HEK293 (cell line): ENCODE measurements around the gene MOCS3.

Source experiments
- CTCF ChIA-PET: fragments of 350-600 bp; formaldehyde crosslinking; extraction: SDS; loops from one replicate; lab custom pipeline; 2021; ENCODE audit warnings: antibody characterized with exemption; lab: Yijun Ruan, JAX
- POLR2A ChIA-PET: fragments of 300-600 bp; formaldehyde crosslinking; extraction: SDS; loops from one replicate; lab custom pipeline; 2020; ENCODE audit warnings: antibody characterized with exemption, inconsistent platforms; lab: Yijun Ruan, JAX
- H3K27ac ChIP-seq: fragments of 200-500 bp; sonication (Bioruptor generic); 2 replicates; pipeline ENCODE4 v1.5.1; 2014; ENCODE audit warnings: low read depth, low read length, control low read depth, inconsistent platforms; ENCODE audit errors: extremely low read depth
- H3K36me3 ChIP-seq, 2 experiments: fragments of 200-500 bp in 1 of 2; sonication (Bioruptor generic) in 1 of 2; 1 replicate in 1 of 2; 2 replicates in 1 of 2; pipeline ENCODE4 v1.5.1; 2014 to 2017; ENCODE audit warnings: inconsistent platforms in 2 of 2, low read length in 2 of 2; ENCODE audit not compliant: control insufficient read depth in 2 of 2, insufficient read depth in 1 of 2
- H3K4me1 ChIP-seq: fragments of 200-500 bp; sonication (Bioruptor generic); 2 replicates; pipeline ENCODE4 v1.5.1; 2014; ENCODE audit warnings: mild to moderate bottlenecking, low read length, inconsistent platforms; ENCODE audit not compliant: control insufficient read depth, insufficient read depth
- H3K4me3 ChIP-seq: 2 replicates; pipeline ENCODE4 v1.5.1; 2011; ENCODE audit warnings: low read depth, mild to moderate bottlenecking, control low read depth, low read length, moderate library complexity
- H3K9me3 ChIP-seq: fragments of 200-500 bp; sonication (Bioruptor generic); 2 replicates; pipeline ENCODE4 v1.5.1; 2014; ENCODE audit warnings: low read depth, low read length, inconsistent platforms; ENCODE audit not compliant: control insufficient read depth, insufficient read depth
- FEZF1 ChIP-seq: fragments of 450-650 bp; formaldehyde crosslinking; IDR thresholded peaks from 2 replicates; pipeline ENCODE4 v1.5.1; 2016; ENCODE audit warnings: missing biosample characterization, missing genetic modification characterization
- GFI1B ChIP-seq: fragments of 450-650 bp; formaldehyde crosslinking; IDR thresholded peaks from 2 replicates; pipeline ENCODE4 v1.5.1; 2016; ENCODE audit warnings: missing biosample characterization, missing genetic modification characterization
- SALL2 ChIP-seq: fragments of 450-650 bp; formaldehyde crosslinking; IDR thresholded peaks from 2 replicates; pipeline ENCODE4 v1.5.0; 2017; ENCODE audit warnings: missing biosample characterization, mild to moderate bottlenecking, missing genetic modification characterization, borderline replicate concordance
- ZBTB17 ChIP-seq: fragments of 450-650 bp; formaldehyde crosslinking; IDR thresholded peaks from 2 replicates; pipeline ENCODE4 v1.5.1; 2016; ENCODE audit warnings: missing biosample characterization, missing genetic modification characterization
- ZBTB7A ChIP-seq: fragments of 450-650 bp; formaldehyde crosslinking; IDR thresholded peaks from 2 replicates; pipeline ENCODE4 v1.5.1; 2016; ENCODE audit warnings: low read depth, missing biosample characterization, missing genetic modification characterization
- ZBTB8A ChIP-seq: fragments of 450-650 bp; formaldehyde crosslinking; IDR thresholded peaks from 2 replicates; pipeline ENCODE4 v1.5.1; 2016; ENCODE audit warnings: missing biosample characterization, missing genetic modification characterization
- ZNF335 ChIP-seq: fragments of 450-650 bp; formaldehyde crosslinking; conservative IDR thresholded peaks from 2 replicates; pipeline ENCODE4 v1.5.1; 2016; ENCODE audit warnings: missing biosample characterization, missing genetic modification characterization
- ZNF558 ChIP-seq: fragments of 450-650 bp; formaldehyde crosslinking; IDR thresholded peaks from 2 replicates; pipeline ENCODE4 v1.5.1; 2016; ENCODE audit warnings: missing biosample characterization, missing genetic modification characterization
- ZNF571 ChIP-seq: fragments of 450-650 bp; formaldehyde crosslinking; IDR thresholded peaks from 2 replicates; pipeline ENCODE4 v1.5.0; 2017; ENCODE audit warnings: missing biosample characterization, missing genetic modification characterization
- ZNF768 ChIP-seq: fragments of 450-650 bp; formaldehyde crosslinking; IDR thresholded peaks from 2 replicates; pipeline ENCODE4 v1.5.1; 2018; ENCODE audit warnings: missing biosample characterization, mild to moderate bottlenecking, missing genetic modification characterization
- ZSCAN30 ChIP-seq: fragments of 450-650 bp; IDR thresholded peaks from 2 replicates; pipeline ENCODE4 v1.5.1; 2018; ENCODE audit warnings: missing biosample characterization, mild to moderate bottlenecking, missing genetic modification characterization, moderate library complexity
- TF ChIP-seq, protein P1 (sequence below): fragments of 450-650 bp; formaldehyde crosslinking; IDR thresholded peaks from 2 replicates; pipeline ENCODE4 v1.5.1; 2016; ENCODE audit warnings: missing biosample characterization, missing genetic modification characterization
- TF ChIP-seq, protein P2 (sequence below): fragments of 450-650 bp; formaldehyde crosslinking; IDR thresholded peaks from 2 replicates; pipeline ENCODE4 v1.5.1; 2016; ENCODE audit warnings: missing biosample characterization, missing genetic modification characterization
- TF ChIP-seq, protein P3 (sequence below): fragments of 450-650 bp; formaldehyde crosslinking; IDR thresholded peaks from 2 replicates; pipeline ENCODE4 v1.5.1; 2016; ENCODE audit warnings: missing biosample characterization, missing genetic modification characterization
- TF ChIP-seq, protein P4 (sequence below): fragments of 450-650 bp; formaldehyde crosslinking; IDR thresholded peaks from 2 replicates; pipeline ENCODE4 v1.5.1; 2016; ENCODE audit warnings: missing biosample characterization, missing genetic modification characterization

MOCS3 gene

DNA sequence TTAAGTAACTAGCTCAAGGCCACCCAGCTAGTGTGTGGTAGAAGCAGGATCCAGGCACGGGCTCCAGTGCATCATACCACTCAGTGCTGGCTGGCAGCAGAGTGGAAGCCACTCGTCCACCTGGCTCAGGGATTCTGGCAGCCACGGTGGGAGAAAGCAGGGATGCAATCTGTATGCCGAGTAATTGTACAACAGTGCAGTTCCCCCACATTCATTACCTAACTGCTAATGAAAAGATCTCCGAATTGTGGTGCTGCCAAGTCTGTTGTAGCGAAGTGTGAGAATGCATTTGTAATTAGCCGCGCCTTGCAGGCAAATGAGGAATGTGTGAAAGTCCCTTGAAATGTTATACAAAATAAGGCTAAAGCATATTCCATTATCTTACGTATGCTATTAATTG is 35.3 kb downstream of the MOCS3 start:
- no peaks in the 10 kb centered on the region for H3K9me3 ChIP-seq
- TF ChIP-seq, protein P1, sequence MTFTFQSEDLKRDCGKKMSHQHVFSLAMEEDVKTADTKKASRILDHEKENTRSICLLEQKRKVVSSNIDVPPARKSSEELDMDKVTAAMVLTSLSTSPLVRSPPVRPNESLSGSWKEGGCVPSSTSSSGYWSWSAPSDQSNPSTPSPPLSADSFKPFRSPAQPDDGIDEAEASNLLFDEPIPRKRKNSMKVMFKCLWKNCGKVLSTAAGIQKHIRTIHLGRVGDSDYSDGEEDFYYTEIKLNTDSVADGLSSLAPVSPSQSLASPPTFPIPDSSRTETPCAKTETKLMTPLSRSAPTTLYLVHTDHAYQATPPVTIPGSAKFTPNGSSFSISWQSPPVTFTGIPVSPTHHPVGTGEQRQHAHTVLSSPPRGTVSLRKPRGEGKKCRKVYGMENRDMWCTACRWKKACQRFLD (tag by site-specific recombination) = no peak
- TF ChIP-seq ZNF558 (no peak), ZBTB8A (tag by site-specific recombination) (no peak), FEZF1 (no peak), GFI1B (tag by site-specific recombination) (no peak), ZNF335 (tag by site-specific recombination) (no peak)
- TF ChIP-seq, protein P2, sequence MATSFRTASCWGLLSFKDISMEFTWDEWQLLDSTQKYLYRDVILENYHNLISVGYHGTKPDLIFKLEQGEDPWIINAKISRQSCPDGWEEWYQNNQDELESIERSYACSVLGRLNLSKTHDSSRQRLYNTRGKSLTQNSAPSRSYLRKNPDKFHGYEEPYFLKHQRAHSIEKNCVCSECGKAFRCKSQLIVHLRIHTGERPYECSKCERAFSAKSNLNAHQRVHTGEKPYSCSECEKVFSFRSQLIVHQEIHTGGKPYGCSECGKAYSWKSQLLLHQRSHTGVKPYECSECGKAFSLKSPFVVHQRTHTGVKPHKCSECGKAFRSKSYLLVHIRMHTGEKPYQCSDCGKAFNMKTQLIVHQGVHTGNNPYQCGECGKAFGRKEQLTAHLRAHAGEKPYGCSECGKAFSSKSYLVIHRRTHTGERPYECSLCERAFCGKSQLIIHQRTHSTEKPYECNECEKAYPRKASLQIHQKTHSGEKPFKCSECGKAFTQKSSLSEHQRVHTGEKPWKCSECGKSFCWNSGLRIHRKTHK (tag by site-specific recombination) = no peak
- ChIA-PET POLR2A (no interaction called here), CTCF (interaction anchor here (0.6 to 10.1 kb wide), 12 partner anchors 10 to 609 kb away, joined by 3 to 243 read pairs (median 4); no protein-coding TSS in a partner anchor)
- no peaks in the 10 kb centered on the region for H3K4me1 ChIP-seq
- H3K36me3 ChIP-seq = no peaks in the 10 kb centered on the region
- H3K27ac ChIP-seq = no peak overlapping the region
- no peak overlapping the region for H3K4me3 ChIP-seq

DNA sequence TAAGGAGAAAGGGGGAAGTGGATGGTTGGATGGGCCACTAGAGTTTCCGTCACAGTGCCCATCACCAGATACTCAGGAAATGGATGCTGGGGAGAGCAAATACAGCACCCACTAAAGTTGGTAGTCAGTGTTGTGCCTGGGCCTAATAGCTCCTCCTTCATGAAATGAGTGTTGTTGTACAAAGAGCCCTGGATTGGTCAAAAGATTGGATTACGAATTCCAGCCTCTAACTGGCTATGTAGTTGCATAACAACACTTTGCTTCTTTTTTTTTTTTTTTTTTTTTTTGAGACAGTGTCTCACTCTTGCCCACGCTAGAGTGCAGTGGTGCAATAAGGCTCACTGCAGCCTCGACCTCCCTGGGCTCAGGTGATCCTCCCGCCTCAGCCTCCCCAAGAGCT is 36.9 kb downstream of the MOCS3 start:
- ChIA-PET CTCF (interaction anchor here (0.7 to 3.0 kb wide), 6 partner anchors 7 to 727 kb away, joined by 3 to 18 read pairs (median 6); no protein-coding TSS in a partner anchor), POLR2A (interaction anchor here (0.7 kb wide), 2 partner anchors 70 to 201 kb away, joined by 4 to 9 read pairs; no protein-coding TSS in a partner anchor)
- Histone ChIP-seq H3K4me1 (no peaks in the 10 kb centered on the region), H3K4me3 (no peak overlapping the region), H3K36me3 (no peaks in the 10 kb centered on the region), H3K9me3 (no peaks in the 10 kb centered on the region)
- TF ChIP-seq ZNF768 (tag by site-specific recombination) (no peak), SALL2 (tag by site-specific recombination) (no peak), ZBTB7A (tag by site-specific recombination) (no peak)
- TF ChIP-seq, protein P3, sequence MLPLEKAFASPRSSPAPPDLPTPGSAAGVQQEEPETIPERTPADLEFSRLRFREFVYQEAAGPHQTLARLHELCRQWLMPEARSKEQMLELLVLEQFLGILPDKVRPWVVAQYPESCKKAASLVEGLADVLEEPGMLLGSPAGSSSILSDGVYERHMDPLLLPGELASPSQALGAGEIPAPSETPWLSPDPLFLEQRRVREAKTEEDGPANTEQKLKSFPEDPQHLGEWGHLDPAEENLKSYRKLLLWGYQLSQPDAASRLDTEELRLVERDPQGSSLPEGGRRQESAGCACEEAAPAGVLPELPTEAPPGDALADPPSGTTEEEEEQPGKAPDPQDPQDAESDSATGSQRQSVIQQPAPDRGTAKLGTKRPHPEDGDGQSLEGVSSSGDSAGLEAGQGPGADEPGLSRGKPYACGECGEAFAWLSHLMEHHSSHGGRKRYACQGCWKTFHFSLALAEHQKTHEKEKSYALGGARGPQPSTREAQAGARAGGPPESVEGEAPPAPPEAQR = no peak
- TF ChIP-seq, all 188 proteins: peak for 0
- H3K27ac ChIP-seq = no peak overlapping the region

DNA sequence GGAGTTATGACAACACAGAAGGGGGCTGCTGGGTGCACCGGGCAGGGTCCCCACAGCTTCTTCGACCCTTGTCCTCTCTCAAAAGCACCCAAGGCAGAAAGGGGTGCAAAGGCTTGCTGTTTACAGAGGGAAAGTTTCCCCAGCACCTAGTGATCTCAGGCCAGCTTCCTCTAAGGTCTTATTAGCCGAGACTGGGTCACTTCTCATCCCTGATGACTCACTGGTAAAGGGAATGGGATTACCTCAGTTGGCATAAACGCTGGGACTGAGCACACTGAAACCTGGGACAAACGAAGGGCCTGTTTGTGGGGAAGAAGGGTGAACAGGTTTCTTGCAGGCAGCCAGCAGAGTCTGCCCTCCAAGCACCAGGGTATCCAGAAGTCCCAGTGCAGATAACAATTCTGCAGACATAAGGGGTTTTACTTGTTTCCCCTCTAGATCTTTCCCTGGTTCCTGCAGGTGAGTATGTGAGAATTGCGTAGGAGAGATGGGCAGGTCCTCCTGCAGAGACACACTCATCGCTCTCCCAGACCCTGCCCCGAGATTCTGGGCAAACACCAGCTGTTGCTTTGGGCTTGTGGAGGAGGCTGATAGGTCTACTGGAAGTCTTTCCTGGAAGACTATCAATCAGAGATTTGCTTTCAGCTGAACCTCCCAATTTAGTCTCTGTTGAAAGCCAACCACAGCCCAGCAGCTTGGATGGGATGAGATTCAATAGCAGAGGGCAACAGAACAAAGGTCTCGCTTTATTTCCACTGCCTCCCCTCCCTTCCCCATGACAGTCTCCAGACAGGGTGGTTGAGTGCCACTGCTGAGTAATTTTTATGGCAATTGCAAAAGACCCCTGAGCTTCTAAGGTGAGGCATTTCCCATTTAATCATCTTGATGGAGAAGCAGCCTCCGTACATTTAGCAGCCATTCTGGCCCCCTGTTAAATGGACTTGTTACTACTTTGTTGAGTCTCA is 38.6 kb downstream of the MOCS3 start:
- ChIA-PET CTCF (interaction anchor here (0.5 to 3.0 kb wide), 10 partner anchors 9 to 1112 kb away, joined by 3 to 18 read pairs (median 4); no protein-coding TSS in a partner anchor), POLR2A (interaction anchor here (1.0 kb wide), 1 partner anchor 9 kb away, joined by 3 read pairs; no protein-coding TSS in a partner anchor)
- Histone ChIP-seq H3K27ac (no peak overlapping the region), H3K4me3 (no peak overlapping the region), H3K4me1 (no peaks in the 10 kb centered on the region), H3K36me3 (no peaks in the 10 kb centered on the region), H3K9me3 (no peaks in the 10 kb centered on the region)
- TF ChIP-seq, protein P4, sequence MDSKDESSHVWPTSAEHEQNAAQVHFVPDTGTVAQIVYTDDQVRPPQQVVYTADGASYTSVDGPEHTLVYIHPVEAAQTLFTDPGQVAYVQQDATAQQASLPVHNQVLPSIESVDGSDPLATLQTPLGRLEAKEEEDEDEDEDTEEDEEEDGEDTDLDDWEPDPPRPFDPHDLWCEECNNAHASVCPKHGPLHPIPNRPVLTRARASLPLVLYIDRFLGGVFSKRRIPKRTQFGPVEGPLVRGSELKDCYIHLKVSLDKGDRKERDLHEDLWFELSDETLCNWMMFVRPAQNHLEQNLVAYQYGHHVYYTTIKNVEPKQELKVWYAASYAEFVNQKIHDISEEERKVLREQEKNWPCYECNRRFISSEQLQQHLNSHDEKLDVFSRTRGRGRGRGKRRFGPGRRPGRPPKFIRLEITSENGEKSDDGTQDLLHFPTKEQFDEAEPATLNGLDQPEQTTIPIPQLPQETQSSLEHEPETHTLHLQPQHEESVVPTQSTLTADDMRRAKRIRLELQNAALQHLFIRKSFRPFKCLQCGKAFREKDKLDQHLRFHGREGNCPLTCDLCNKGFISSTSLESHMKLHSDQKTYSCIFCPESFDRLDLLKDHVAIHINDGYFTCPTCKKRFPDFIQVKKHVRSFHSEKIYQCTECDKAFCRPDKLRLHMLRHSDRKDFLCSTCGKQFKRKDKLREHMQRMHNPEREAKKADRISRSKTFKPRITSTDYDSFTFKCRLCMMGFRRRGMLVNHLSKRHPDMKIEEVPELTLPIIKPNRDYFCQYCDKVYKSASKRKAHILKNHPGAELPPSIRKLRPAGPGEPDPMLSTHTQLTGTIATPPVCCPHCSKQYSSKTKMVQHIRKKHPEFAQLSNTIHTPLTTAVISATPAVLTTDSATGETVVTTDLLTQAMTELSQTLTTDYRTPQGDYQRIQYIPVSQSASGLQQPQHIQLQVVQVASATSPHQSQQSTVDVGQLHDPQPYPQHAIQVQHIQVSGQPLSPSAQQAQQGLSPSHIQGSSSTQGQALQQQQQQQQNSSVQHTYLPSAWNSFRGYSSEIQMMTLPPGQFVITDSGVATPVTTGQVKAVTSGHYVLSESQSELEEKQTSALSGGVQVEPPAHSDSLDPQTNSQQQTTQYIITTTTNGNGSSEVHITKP (tag by site-specific recombination) = peak; percentile 34; the same call in 1 of the 2 replicates
- TF ChIP-seq ZBTB17 (tag by site-specific recombination) (0 out of 2 replicates have a peak, but pooled peaks have one; percentile 22), ZNF571 (tag by site-specific recombination) (no peak), ZSCAN30 (no peak)
